Body of pancreas (tissue), 4 donors: ENCODE data around the gene HIP1. TPM values are rescaled to one million over a fixed set of nuclear protein-coding genes. Genes with fewer than 3 reads are reported as not detected.
"Not testable (repeated sequence)": the region's sequence is repeated elsewhere in the genome, so short reads cannot be mapped to it uniquely, and the experiment has no call there.

Experiments
- ATAC-seq: fragments of 150-250 bp; one replicate; pipeline ENCODE4 v1.9.1; 2016
- DNase-seq, 4 donors: peaks; one replicate each; pipeline ENCODE4 v3.0.0-alpha.2; 2019
- H3K27ac ChIP-seq, 4 donors: fragments of 200-600 bp; sonication (generic); 1 replicate in 3 of 4; 2 replicates in 1 of 4; pipeline versions ENCODE4 v1.5.1 to v1.6.1; 2016 to 2019; ENCODE audit warnings: mild to moderate bottlenecking in 1 of 4, mixed read lengths in 1 of 4, moderate library complexity in 1 of 4
- H3K27me3 ChIP-seq, 2 donors: fragments of 200-600 bp; sonication (generic); one replicate each; pipeline ENCODE4 v1.6.0; 2016; ENCODE audit warnings: mild to moderate bottlenecking in 1 of 2
- H3K36me3 ChIP-seq, 2 donors: fragments of 200-600 bp; sonication (generic); replicated peaks in 1 of 2; 2 replicates each; pipeline ENCODE4 v1.5.1; 2016; ENCODE audit warnings: low read depth in 2 of 2; ENCODE audit not compliant: insufficient read depth in 1 of 2
- H3K4me1 ChIP-seq: fragments of 200-600 bp; sonication (generic); one replicate; pipeline ENCODE4 v1.6.0; 2016
- H3K4me3 ChIP-seq, 2 donors: fragments of 200-600 bp; sonication (generic); 1 replicate in 1 of 2; 2 replicates in 1 of 2; pipeline ENCODE4 v1.5.1; 2016 to 2019
- H3K9me3 ChIP-seq, 3 donors: fragments of 200-600 bp; sonication (generic); 1 replicate in 2 of 3; 2 replicates in 1 of 3; pipeline ENCODE4 v1.5.1; 2016
- POLR2A ChIP-seq, 3 donors: fragments of 450-650 bp; IDR thresholded peaks; one replicate each; pipeline ENCODE4 v1.6.1; 2016; ENCODE audit warnings: antibody characterized with exemption in 3 of 3, mild to moderate bottlenecking in 2 of 3
- WGBS, 2 donors: methylation state at CpG; one replicate each; pipeline ENCODE4 v1.1.5; 2017; 5-methylcytosine and 5-hydroxymethylcytosine counted together
- intact Hi-C: fragments of 100-400 bp; cut with DNase I; formaldehyde crosslinking; loops from one replicate; pipeline ENCODE4 v1.15.1; 2023
- total RNA-seq, 2 donors: library from RNA; depleted of rRNA; stranded (reverse); fragments of >200 nt; gene quantifications; one replicate each; pipeline ENCODE4 v1.1.0, GENCODE V29; 2016
- TF ChIP-seq, protein P1 (sequence below), 7 experiments: fragments of 450-650 bp in 4 of 7; fragments of 200-600 bp in 3 of 7; sonication (generic) in 3 of 7; IDR thresholded peaks; one replicate each; pipeline ENCODE4 v1.5.1; 2016 to 2019; ENCODE audit warnings: antibody characterized with exemption in 7 of 7

HIP1 gene
- total RNA-seq, 2 donors from 2014 or later = 8.3 to 14.5 TPM

DNA sequence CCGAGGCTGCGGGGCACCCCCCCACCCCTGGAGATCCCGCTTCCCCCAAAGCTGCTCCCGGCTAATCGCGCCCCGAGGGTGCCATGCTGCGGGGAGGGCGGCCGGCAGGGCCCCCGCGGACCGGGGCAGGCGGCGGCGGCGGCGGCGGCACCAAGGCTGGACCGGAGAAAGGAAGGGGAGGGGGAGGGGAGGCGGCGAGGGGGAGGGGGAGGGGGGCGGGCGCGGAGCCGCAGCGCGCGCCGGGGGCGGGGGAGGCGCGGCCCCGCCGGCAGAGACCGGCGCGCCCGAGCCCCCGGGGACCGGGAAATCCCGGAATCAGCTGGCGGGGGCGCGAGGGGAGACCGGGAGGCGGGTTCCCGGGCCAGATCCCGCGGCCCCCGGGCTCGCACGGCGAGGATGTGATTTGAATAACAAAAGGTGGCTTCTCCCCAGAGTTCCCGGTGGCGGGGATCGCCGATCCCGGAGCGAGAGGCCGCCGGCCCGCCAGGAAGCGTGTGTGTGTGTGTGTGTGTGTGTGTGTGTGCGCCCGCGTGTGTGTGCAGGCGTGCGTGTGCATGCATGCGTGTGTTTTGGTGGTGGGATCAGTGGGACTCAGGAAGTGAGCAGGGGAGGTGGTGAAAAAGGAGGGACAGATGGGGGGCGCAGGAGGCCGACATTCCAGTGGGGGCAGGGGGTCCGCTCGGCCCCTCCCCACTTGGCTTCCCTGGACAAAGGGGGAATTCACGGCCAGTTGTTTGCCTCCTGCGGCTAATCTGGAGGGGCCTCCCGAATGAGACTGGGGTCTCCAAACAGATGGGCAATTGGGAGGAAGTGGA, 99.5 kb downstream of the HIP1 start:
- Histone ChIP-seq H3K27me3 (no peaks in the 10 kb centered on the region), H3K27ac (peak overlapping the region in 3 of 4 donors; percentile 50 to 66 (median 59)), H3K36me3 (no peaks in the 10 kb centered on the region), H3K4me3 (peak overlapping the region; percentile 21 to 60), H3K9me3 (no peaks in the 10 kb centered on the region), H3K4me1 (peaks cover 17% of the 10 kb centered on the region)
- 1 to 2% methylated on average over 23 to 31 of the region's 77 CpGs for WGBS, 2 donors
- peak; percentile 55 for ATAC-seq
- peak; percentile 30 to 44 (median 40) for DNase-seq
- intact Hi-C loops = no loop called here
- peak in 1 of 3 donors; percentile 13 for TF ChIP-seq POLR2A (IDR thresholded peaks at IDR 0.05)
- TF ChIP-seq, protein P1, sequence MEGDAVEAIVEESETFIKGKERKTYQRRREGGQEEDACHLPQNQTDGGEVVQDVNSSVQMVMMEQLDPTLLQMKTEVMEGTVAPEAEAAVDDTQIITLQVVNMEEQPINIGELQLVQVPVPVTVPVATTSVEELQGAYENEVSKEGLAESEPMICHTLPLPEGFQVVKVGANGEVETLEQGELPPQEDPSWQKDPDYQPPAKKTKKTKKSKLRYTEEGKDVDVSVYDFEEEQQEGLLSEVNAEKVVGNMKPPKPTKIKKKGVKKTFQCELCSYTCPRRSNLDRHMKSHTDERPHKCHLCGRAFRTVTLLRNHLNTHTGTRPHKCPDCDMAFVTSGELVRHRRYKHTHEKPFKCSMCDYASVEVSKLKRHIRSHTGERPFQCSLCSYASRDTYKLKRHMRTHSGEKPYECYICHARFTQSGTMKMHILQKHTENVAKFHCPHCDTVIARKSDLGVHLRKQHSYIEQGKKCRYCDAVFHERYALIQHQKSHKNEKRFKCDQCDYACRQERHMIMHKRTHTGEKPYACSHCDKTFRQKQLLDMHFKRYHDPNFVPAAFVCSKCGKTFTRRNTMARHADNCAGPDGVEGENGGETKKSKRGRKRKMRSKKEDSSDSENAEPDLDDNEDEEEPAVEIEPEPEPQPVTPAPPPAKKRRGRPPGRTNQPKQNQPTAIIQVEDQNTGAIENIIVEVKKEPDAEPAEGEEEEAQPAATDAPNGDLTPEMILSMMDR (IDR thresholded peaks at IDR 0.05) = no peak

DNA sequence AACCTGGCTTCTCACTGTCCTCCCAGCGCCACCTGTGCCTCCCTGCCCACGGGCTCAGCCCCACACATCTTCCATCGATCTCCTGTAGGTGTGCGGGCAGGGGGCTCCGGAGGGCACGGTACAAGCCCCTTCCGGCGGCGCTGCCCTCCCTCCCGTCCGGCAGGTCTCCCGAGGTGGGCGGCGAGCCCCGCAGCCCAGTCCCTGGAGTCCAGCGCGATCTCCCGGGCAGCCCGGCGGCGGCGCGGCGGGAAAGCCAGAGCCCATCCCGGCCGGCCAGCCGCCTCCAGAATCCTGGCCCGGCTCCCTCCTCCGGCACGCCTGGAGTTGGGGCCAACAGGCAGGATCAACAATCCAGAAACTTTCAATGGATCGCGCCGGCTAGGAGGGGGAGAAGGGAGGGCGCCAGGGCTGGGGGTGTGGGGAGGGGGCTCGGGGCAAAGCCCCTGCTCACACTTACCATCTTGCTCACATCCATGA, 100.1 kb downstream of the HIP1 start:
- no peaks in the 10 kb centered on the region for H3K9me3 ChIP-seq
- intact Hi-C loops = no loop called here
- H3K4me3 ChIP-seq = peak overlapping the region; percentile 21 to 60
- DNase-seq (peak; percentile 43 to 64 (median 52)), ATAC-seq (peak; percentile 62)
- H3K27ac ChIP-seq = peak overlapping the region in 3 of 4 donors; percentile 38 to 66 (median 50)
- H3K36me3 ChIP-seq = no peaks in the 10 kb centered on the region
- TF ChIP-seq POLR2A (IDR thresholded peaks at IDR 0.05) = no peak
- TF ChIP-seq, protein P1 (IDR thresholded peaks at IDR 0.05) = no peak
- WGBS, 2 donors = 2% methylated on average over 21 of the region's 35 CpGs; no CpG with 5 or more reads in 1 of the 2 donors
- no peaks in the 10 kb centered on the region for H3K27me3 ChIP-seq
- peaks cover 17% of the 10 kb centered on the region for H3K4me1 ChIP-seq

DNA sequence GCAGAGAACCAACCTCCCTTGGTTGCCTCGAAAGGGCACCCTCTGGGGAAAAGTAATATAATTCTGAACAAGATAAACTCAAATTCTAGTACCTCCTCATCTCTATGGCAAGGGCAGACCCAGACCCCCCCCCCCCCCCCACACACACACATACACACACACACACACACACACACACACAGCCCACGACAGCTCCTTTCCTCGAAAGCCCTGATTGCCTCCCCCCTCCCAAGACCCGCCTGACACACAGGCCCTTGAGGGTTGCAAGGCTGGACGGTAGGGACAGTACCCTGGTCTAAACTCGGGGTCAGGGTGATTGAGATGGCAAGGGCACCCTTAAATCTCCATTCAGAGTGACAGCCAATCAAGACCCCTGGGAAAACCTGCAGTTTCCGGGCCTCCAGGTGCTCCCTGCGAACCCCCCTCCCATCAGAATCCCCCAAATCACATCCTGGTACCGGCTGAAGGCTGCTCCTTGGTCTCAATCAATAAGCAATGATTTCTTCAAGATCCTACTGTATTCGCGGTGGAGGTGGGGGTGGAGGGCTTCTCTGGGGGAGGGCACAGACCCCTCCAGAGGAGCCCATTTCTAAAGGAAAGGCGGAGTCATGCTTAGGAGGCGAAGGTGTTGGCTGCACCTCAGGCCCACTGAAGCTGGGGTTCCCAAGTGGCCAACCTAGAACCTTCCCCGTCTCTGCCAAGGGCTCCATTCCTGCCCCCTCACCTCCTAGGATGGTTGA, 100.7 kb downstream of the HIP1 start:
- 55 to 61% methylated on average over 9 to 14 of the region's 14 CpGs for WGBS, 2 donors
- peak in 1 of 4 donors; percentile 19 for DNase-seq
- intact Hi-C loops = no loop called here
- Histone ChIP-seq H3K9me3 (no peaks in the 10 kb centered on the region), H3K27ac (peak overlapping the region in 3 of 4 donors; percentile 38 to 66 (median 50)), H3K36me3 (no peaks in the 10 kb centered on the region), H3K27me3 (no peaks in the 10 kb centered on the region), H3K4me1 (peaks cover 17% of the 10 kb centered on the region), H3K4me3 (peak overlapping the region; percentile 21 to 60)
- ATAC-seq = no peak
- TF ChIP-seq, protein P1 (IDR thresholded peaks at IDR 0.05) = no peak
- no peak for TF ChIP-seq POLR2A (IDR thresholded peaks at IDR 0.05)

DNA sequence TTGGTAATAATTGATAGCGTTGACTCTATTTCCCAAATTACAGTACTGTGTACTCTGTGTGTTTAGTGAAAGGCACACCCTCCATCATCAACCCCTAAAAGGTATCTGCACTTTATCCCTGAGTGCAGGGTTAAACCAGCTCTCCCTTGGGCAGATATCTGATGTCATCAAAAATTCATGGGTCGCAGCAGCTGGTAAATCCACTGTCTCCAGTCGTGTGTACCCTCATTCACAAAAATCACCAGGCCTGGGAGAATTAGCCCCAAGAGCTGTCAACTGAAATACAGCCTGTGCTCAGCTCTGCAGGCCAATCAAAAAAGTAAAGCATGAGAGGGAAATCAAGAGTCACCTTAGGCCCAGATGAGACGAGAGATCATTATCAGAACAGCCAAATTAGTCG, 103.7 kb downstream of the HIP1 start:
- intact Hi-C loops = no loop called here
- H3K4me3 ChIP-seq = no peak overlapping the region
- TF ChIP-seq, protein P1 (IDR thresholded peaks at IDR 0.05) = no peak
- no peak for TF ChIP-seq POLR2A (IDR thresholded peaks at IDR 0.05)
- peaks cover 16% of the 10 kb centered on the region for H3K4me1 ChIP-seq
- no peaks in the 10 kb centered on the region for H3K27me3 ChIP-seq
- no peak overlapping the region for H3K27ac ChIP-seq
- 82 to 91% methylated on average over 5 of the region's 5 CpGs for WGBS, 2 donors
- no peaks in the 10 kb centered on the region for H3K9me3 ChIP-seq
- DNase-seq (no peak), ATAC-seq (no peak)
- no peaks in the 10 kb centered on the region for H3K36me3 ChIP-seq

DNA sequence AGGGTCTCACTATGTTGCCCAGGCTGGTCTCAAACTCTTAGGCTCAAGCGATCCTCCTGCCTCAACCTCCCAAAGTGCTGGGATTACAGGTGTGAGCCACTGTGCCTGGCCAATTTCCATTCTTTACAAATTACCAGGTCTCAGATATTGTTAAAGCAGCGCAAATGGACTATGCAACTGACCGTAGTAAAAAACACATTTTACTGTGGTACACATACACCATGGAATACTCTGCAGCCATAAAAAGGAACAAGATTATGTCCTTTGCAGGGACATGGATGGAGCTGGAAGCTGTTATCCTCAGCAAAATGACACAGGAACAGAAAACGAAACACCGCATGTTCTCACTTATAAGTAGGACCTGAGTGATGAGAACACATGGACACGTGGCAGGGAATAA, 106.2 kb downstream of the HIP1 start:
- H3K9me3 ChIP-seq, DNase-seq, H3K4me1 ChIP-seq, H3K27ac ChIP-seq, intact Hi-C loops, H3K27me3 ChIP-seq, ATAC-seq, H3K36me3 ChIP-seq, H3K4me3 ChIP-seq: not testable (repeated sequence)
- WGBS, 2 donors = 92 to 95% methylated on average over 6 of the region's 6 CpGs
